ENCODE measurements around the gene CYB561.
"Not testable (repeated sequence)": the region's sequence is repeated elsewhere in the genome, so short reads cannot be mapped to it uniquely, and the experiment has no call there.

The CYB561 gene

GRCh38 chr17:63478814-63479494 is 32.8 kb upstream of the CYB561 start:
- peak; percentile 98 for DNase-seq (ENCODE audit: low spot score)

GRCh38 chr17:63477480-63478440 is 31.7 kb upstream of the CYB561 start:
- no peak for DNase-seq (ENCODE audit: low spot score)

GRCh38 chr17:63476854-63477479 is 30.9 kb upstream of the CYB561 start, which contains the start of gene ACE:
ACE (plus strand) TSS chr17:63477061; CDS start chr17:63477095, 34 bp downstream.
- DNase-seq (ENCODE audit: low spot score): peak; percentile 69

GRCh38 chr17:63476459-63476853 is 30.4 kb upstream of the CYB561 start:
- peak; percentile 61 for DNase-seq (ENCODE audit: low spot score)

- no peak for DNase-seq (ENCODE audit: low spot score)
Observed at GRCh38 chr17:63475491-63476412, 29.6 kb upstream of the CYB561 start.

- DNase-seq (ENCODE audit: low spot score): no peak
Observed at GRCh38 chr17:63474586-63475460, 28.7 kb upstream of the CYB561 start.

GRCh38 chr17:63474174-63474573 is 28.1 kb upstream of the CYB561 start:
- no peak for DNase-seq (ENCODE audit: low spot score)

GRCh38 chr17:63468099-63468498 is 22.0 kb upstream of the CYB561 start:
- not testable (repeated sequence) for DNase-seq (ENCODE audit: low spot score)

- DNase-seq (ENCODE audit: low spot score): no peak
Observed at GRCh38 chr17:63464691-63465236, 18.7 kb upstream of the CYB561 start.

GRCh38 chr17:63463771-63464170 is 17.7 kb upstream of the CYB561 start:
- no peak for DNase-seq (ENCODE audit: low spot score)

GRCh38 chr17:63460018-63460417 is 13.9 kb upstream of the CYB561 start:
- no peak for DNase-seq (ENCODE audit: low spot score)

- no peak for DNase-seq (ENCODE audit: low spot score)
Observed at GRCh38 chr17:63458478-63458877, 12.4 kb upstream of the CYB561 start.

GRCh38 chr17:63455417-63455816 is 9.3 kb upstream of the CYB561 start:
- DNase-seq (ENCODE audit: low spot score): peak; percentile 34

- DNase-seq (ENCODE audit: low spot score): no peak
Observed at GRCh38 chr17:63454915-63455314, 8.8 kb upstream of the CYB561 start.

GRCh38 chr17:63454357-63454756 is 8.3 kb upstream of the CYB561 start:
- not testable (repeated sequence) for DNase-seq (ENCODE audit: low spot score)

- DNase-seq (ENCODE audit: low spot score): no peak
Observed at GRCh38 chr17:63452962-63453551, 7.0 kb upstream of the CYB561 start.

- no peak for DNase-seq (ENCODE audit: low spot score)
Observed at GRCh38 chr17:63452046-63452961, 6.2 kb upstream of the CYB561 start.

- DNase-seq (ENCODE audit: low spot score): no peak
Observed at GRCh38 chr17:63451150-63451549, 5.0 kb upstream of the CYB561 start.

- DNase-seq (ENCODE audit: low spot score): no peak
Observed at GRCh38 chr17:63450551-63450950, 4.4 kb upstream of the CYB561 start.

All from GM03348 (cell line).